Testis (tissue), 3 donors: ENCODE data around the gene LRRC2. TPM values are rescaled to one million over a fixed set of nuclear protein-coding genes. Genes with fewer than 3 reads are reported as not detected.
A peak's percentile ranks its signal among the peaks of the same experiment; 100 is the strongest.
"Not testable (repeated sequence)": the region's sequence is repeated elsewhere in the genome, so short reads cannot be mapped to it uniquely, and the experiment has no call there.

Experiments
- DNase-seq: peaks from one replicate; pipeline ENCODE4 v3.0.0-alpha.2; 2019
- H3K27ac ChIP-seq, 2 donors: fragments of 200-600 bp; sonication (generic); one replicate each; pipeline ENCODE4 v1.5.1; 2019
- H3K27me3 ChIP-seq: fragments of 200-600 bp; sonication (generic); one replicate; pipeline ENCODE4 v1.5.1; 2019
- H3K36me3 ChIP-seq: fragments of 200-600 bp; sonication (generic); one replicate; pipeline ENCODE4 v1.5.1; 2017; ENCODE audit warnings: low read depth; ENCODE audit errors: missing control alignments
- H3K4me1 ChIP-seq: fragments of 200-600 bp; sonication (generic); one replicate; pipeline ENCODE4 v1.5.1; 2019
- H3K4me3 ChIP-seq, 2 donors: fragments of 200-600 bp; sonication (generic); one replicate each; pipeline ENCODE4 v1.5.1; 2017 to 2019
- H3K9me3 ChIP-seq: fragments of 200-600 bp; sonication (generic); one replicate; pipeline ENCODE4 v1.5.1; 2017
- CTCF ChIP-seq, 3 experiments: fragments of 450-650 bp in 2 of 3; fragments of 200-600 bp in 1 of 3; sonication (generic) in 1 of 3; IDR thresholded peaks; one replicate each; pipeline ENCODE4 v1.5.1; 2016 to 2019; ENCODE audit warnings: antibody characterized with exemption in 3 of 3, mild to moderate bottlenecking in 2 of 3, moderate library complexity in 1 of 3
- POLR2A ChIP-seq: fragments of 450-650 bp; IDR thresholded peaks from one replicate; pipeline ENCODE4 v1.6.1; 2017; ENCODE audit warnings: antibody characterized with exemption, mild to moderate bottlenecking, moderate library complexity
- WGBS, 2 donors: methylation state at CpG; one replicate each; pipeline ENCODE4 v1.1.5; 2018; 5-methylcytosine and 5-hydroxymethylcytosine counted together
- intact Hi-C: fragments of 100-400 bp; cut with DNase I; formaldehyde crosslinking; loops from one replicate; pipeline ENCODE4 v1.15.1; 2023; ENCODE audit warnings: low total_unique reads
- polyA plus RNA-seq: library from polyadenylated mRNA; stranded (reverse); fragments of 350-450 nt; fragmentation: Illumina TruSeq; extraction: RNeasy Lipid Tissue Mini Kit (QIAGEN cat#74804); gene quantifications from one replicate; pipeline ENCODE4 v1.2.3, GENCODE V29; 2014; ENCODE audit warnings: low read depth, low replicate concordance; ENCODE audit not compliant: insufficient read depth
- total RNA-seq, 2 donors: library from RNA; depleted of rRNA; stranded (reverse); fragments of >200 nt; gene quantifications; one replicate each; pipeline ENCODE4 v1.2.3, GENCODE V29; 2016

LRRC2 gene
- total and polyA plus RNA-seq, 3 donors from 2014 or later = 0.71 to 2.2 (median 0.99) TPM

- no peak for DNase-seq
- H3K27me3 ChIP-seq = no peaks in the 10 kb centered on the region
- no peak for TF ChIP-seq CTCF (IDR thresholded peaks at IDR 0.05)
- TF ChIP-seq POLR2A = no peak
- H3K4me1 ChIP-seq = no peaks in the 10 kb centered on the region
- 76 to 85% methylated on average over 9 of the region's 9 CpGs for WGBS, 2 donors
- H3K27ac ChIP-seq = no peak within 1 kb of the TSS
- intact Hi-C loops = no loop called here
- no peaks in the 10 kb centered on the region for H3K9me3 ChIP-seq
- H3K4me3 ChIP-seq = no peak within 1 kb of the TSS
- no peaks in the 10 kb centered on the region for H3K36me3 ChIP-seq
These were observed 68.4 kb downstream of the LRRC2 start, which contains the start of gene RTP3 for GRCh38 chr3:46497556-46498265. RTP3 (plus strand) TSS chr3:46497976; CDS start chr3:46498063, 87 bp downstream.

GRCh38 chr3:46496746-46497555, 69.2 kb downstream of the LRRC2 start:
- no peak overlapping the region for H3K27ac ChIP-seq

GRCh38 chr3:46495901-46496456, 70.1 kb downstream of the LRRC2 start:
- H3K27me3 ChIP-seq = no peaks in the 10 kb centered on the region
- no peaks in the 10 kb centered on the region for H3K4me1 ChIP-seq
- H3K4me3 ChIP-seq = no peak overlapping the region
- intact Hi-C loops = no loop called here
- no peak overlapping the region for H3K27ac ChIP-seq
- WGBS, 2 donors = 88 to 91% methylated on average over 5 of the region's 5 CpGs
- H3K36me3 ChIP-seq = no peaks in the 10 kb centered on the region
- DNase-seq = no peak
- no peaks in the 10 kb centered on the region for H3K9me3 ChIP-seq
- TF ChIP-seq CTCF (IDR thresholded peaks at IDR 0.05) (no peak), POLR2A (no peak)

More at GRCh38 chr3:46496746-46497555, 69.2 kb downstream of the LRRC2 start:
- H3K4me1 ChIP-seq = no peaks in the 10 kb centered on the region
- 61 to 77% methylated on average over 7 to 9 of the region's 9 CpGs for WGBS, 2 donors
- DNase-seq = no peak
- intact Hi-C loops = no loop called here
- no peaks in the 10 kb centered on the region for H3K36me3 ChIP-seq
- no peak for TF ChIP-seq CTCF (IDR thresholded peaks at IDR 0.05)
- no peak for TF ChIP-seq POLR2A
- no peak overlapping the region for H3K4me3 ChIP-seq
- no peaks in the 10 kb centered on the region for H3K9me3 ChIP-seq
- H3K27me3 ChIP-seq = no peaks in the 10 kb centered on the region

- H3K27ac ChIP-seq, DNase-seq, H3K27me3 ChIP-seq, H3K4me1 ChIP-seq, H3K36me3 ChIP-seq, intact Hi-C loops, H3K9me3 ChIP-seq: not testable (repeated sequence)
- WGBS, 2 donors = 89 to 100% methylated on average over 9 to 23 of the region's 33 CpGs
- peak overlapping the region in 1 of 2 donors; percentile 26 for H3K4me3 ChIP-seq
These were observed 71.6 kb downstream of the LRRC2 start for GRCh38 chr3:46494491-46494890.

GRCh38 chr3:46492890-46493547, 73.1 kb downstream of the LRRC2 start:
- no peaks in the 10 kb centered on the region for H3K27me3 ChIP-seq
- intact Hi-C loops = no loop called here
- TF ChIP-seq CTCF (IDR thresholded peaks at IDR 0.05) (no peak), POLR2A (no peak)
- no peak overlapping the region for H3K27ac ChIP-seq
- DNase-seq = no peak
- H3K9me3 ChIP-seq = no peaks in the 10 kb centered on the region
- H3K36me3 ChIP-seq = no peaks in the 10 kb centered on the region
- whole genome bisulfite sequencing, 2 donors = 79% methylated on average over 6 of the region's 6 CpGs
- no peak overlapping the region for H3K4me3 ChIP-seq
- H3K4me1 ChIP-seq = no peaks in the 10 kb centered on the region
